HUES48 (cell line): ENCODE measurements around the gene SAMD4A.

Experiments used
- H3K27ac ChIP-seq: one replicate; pipeline ENCODE4 v1.7.0; 2013; ENCODE audit warnings: low read depth, low read length, inconsistent platforms
- H3K27me3 ChIP-seq: 2 replicates; pipeline ENCODE4 v1.6.1; 2013; ENCODE audit warnings: mild to moderate bottlenecking, low read length; ENCODE audit not compliant: control insufficient read depth, insufficient read depth
- H3K36me3 ChIP-seq: 2 replicates; pipeline ENCODE4 v1.6.1; 2013; ENCODE audit warnings: low read length; ENCODE audit not compliant: control insufficient read depth, insufficient read depth
- H3K4me1 ChIP-seq: 2 replicates; pipeline ENCODE4 v1.6.1; 2013; ENCODE audit warnings: mild to moderate bottlenecking, low read length; ENCODE audit not compliant: control insufficient read depth, insufficient read depth
- H3K4me3 ChIP-seq: 2 replicates; pipeline ENCODE4 v1.5.1; 2013; ENCODE audit warnings: mild to moderate bottlenecking, low read depth, low read length
- H3K9ac ChIP-seq: 2 replicates; pipeline ENCODE4 v1.6.1; 2013; ENCODE audit warnings: mild to moderate bottlenecking, low read depth, low read length, moderate library complexity
- H3K9me3 ChIP-seq: 2 replicates; pipeline ENCODE4 v1.6.1; 2013; ENCODE audit warnings: low read length; ENCODE audit not compliant: control insufficient read depth, insufficient read depth

SAMD4A gene

DNA sequence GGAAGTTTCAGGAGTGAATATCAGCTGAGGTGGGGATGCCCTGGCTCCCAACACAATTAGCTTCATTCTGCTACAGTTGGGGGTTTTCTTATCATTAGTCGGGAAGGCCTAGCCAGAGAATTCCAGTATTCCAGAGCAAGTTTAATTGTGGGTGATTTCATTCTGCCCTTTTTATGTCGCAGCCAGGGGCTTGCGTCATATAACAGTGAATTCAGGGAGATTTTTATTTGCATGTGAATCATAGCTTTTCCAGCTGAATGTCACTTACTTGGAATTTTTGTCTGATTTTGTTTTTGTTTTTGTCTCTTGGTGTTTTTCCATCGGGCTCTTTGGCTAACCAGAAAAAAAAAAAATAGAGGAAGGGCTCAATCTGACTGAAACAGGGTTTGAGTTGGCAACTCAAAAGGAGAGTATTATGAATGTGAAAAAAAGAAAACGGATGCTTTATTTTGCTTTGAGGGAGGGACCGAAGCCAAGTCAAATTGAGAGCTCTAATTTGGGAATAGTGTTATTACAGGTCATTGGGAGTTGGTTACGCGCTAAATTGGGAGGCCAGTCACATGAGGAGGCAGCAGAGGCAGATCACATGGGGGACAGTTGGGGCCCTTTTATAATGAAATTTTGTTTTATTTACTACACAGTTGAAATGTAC, 119.4 kb downstream of the SAMD4A start:
- H3K9ac ChIP-seq, result no peak overlapping the region
- no peak overlapping the region for H3K27ac ChIP-seq
- H3K27me3 ChIP-seq, result no peaks in the 10 kb centered on the region
- H3K36me3 ChIP-seq, result no peaks in the 10 kb centered on the region
- H3K4me1 ChIP-seq, result peaks cover 31% of the 10 kb centered on the region
- no peaks in the 10 kb centered on the region for H3K9me3 ChIP-seq
- H3K4me3 ChIP-seq, result no peak overlapping the region

- H3K9me3 ChIP-seq, result no peaks in the 10 kb centered on the region
- no peak overlapping the region for H3K9ac ChIP-seq
- H3K36me3 ChIP-seq, result no peaks in the 10 kb centered on the region
- no peaks in the 10 kb centered on the region for H3K27me3 ChIP-seq
- H3K27ac ChIP-seq, result no peak overlapping the region
- peaks cover 31% of the 10 kb centered on the region for H3K4me1 ChIP-seq
- H3K4me3 ChIP-seq, result no peak overlapping the region
These were observed 120.2 kb downstream of the SAMD4A start for GRCh38 chr14:54686871-54687749.

DNA sequence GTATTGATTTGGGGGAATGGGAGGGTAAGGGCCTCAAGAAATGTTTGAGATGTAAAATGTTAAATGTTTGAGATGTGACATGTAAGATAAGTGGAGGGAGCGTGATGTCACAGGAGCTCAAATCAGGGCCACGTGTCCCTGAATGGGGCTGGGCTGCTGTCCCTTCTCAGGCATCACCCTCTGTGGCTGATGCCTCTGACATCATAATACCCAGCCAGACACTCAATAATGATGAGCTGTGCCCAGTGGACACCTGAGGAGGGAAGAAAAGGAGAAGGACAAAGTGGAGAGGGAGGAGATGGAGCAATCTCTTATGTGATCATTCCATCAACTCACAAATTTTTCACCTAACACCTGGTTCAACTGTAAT, 120.8 kb downstream of the SAMD4A start:
- Histone ChIP-seq H3K27ac (no peak overlapping the region), H3K9me3 (no peaks in the 10 kb centered on the region), H3K27me3 (no peaks in the 10 kb centered on the region), H3K4me1 (peaks cover 31% of the 10 kb centered on the region), H3K4me3 (no peak overlapping the region), H3K36me3 (no peaks in the 10 kb centered on the region), H3K9ac (no peak overlapping the region)

DNA sequence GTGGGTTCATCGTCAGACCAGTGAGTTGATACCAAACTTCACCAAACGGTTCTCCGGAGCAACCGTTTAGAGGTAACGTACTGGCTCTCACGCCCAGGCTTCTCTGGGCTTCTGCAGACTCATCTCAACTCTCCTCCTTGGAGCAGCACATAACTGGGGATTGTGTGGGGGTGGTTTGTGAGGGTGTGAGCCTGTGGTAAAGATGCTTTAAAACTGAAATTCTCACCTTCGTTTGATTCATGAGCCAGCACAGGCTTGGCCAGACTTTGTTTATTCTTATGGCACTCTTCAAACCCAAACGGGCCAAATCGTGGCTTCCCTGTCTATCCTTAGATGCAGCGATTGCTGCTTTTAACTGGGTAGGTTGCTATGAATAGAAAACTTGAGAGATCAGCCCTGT, 121.3 kb downstream of the SAMD4A start:
- no peaks in the 10 kb centered on the region for H3K9me3 ChIP-seq
- H3K27ac ChIP-seq, result no peak overlapping the region
- no peak overlapping the region for H3K9ac ChIP-seq
- H3K4me1 ChIP-seq, result peaks cover 31% of the 10 kb centered on the region
- no peak overlapping the region for H3K4me3 ChIP-seq
- H3K27me3 ChIP-seq, result no peaks in the 10 kb centered on the region
- no peaks in the 10 kb centered on the region for H3K36me3 ChIP-seq

DNA sequence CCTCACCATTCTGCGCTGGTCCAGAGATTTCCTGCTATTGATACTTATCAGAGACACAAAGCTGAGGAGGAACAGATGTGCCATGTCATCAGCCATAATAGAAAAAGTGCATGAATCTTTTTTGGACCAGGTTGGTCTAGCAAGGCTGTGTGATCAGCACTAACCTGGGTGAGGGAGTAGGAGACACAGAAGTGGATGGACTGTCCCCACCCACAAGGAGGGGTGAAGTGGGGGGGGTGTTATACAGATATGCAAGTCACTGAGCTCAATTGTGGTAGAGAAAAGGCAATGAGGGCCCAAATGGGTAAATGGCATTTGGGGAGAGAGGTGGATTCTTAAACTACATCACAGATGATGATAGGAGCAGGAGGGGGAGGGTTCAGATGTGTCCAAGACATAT, 123.0 kb downstream of the SAMD4A start:
- Histone ChIP-seq H3K4me1 (peaks cover 15% of the 10 kb centered on the region), H3K9ac (no peak overlapping the region), H3K9me3 (no peaks in the 10 kb centered on the region), H3K36me3 (no peaks in the 10 kb centered on the region), H3K27ac (no peak overlapping the region), H3K4me3 (no peak overlapping the region), H3K27me3 (no peaks in the 10 kb centered on the region)

DNA sequence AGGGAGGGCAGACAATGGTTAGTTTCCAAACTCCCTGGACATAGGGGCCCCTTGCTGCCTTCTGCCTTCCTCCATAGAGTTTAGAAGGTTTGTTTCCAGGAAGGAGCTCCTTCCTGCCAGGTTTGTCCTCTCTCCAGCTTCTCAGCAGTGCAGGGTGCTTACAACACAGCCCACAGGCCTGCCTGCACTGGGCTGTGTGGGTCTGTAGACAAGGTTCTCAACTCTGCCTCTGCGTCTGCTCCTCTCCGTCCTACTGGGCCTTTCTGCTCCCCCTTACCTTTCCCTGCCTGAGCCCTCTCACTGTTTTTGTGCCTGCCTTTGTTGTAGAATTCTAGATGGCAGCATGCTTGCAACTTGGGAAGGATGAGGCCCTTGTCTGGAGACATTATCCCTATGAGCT, 124.0 kb downstream of the SAMD4A start:
- Histone ChIP-seq H3K4me1 (peaks cover 7% of the 10 kb centered on the region; the same call in 1 of the 2 replicates), H3K9me3 (no peaks in the 10 kb centered on the region), H3K4me3 (no peak overlapping the region), H3K27me3 (no peaks in the 10 kb centered on the region), H3K27ac (peak overlapping the region; percentile 40), H3K9ac (no peak overlapping the region), H3K36me3 (no peaks in the 10 kb centered on the region)

- H3K9ac ChIP-seq, result no peak overlapping the region
These were observed 124.8 kb downstream of the SAMD4A start for GRCh38 chr14:54691525-54692283.

DNA sequence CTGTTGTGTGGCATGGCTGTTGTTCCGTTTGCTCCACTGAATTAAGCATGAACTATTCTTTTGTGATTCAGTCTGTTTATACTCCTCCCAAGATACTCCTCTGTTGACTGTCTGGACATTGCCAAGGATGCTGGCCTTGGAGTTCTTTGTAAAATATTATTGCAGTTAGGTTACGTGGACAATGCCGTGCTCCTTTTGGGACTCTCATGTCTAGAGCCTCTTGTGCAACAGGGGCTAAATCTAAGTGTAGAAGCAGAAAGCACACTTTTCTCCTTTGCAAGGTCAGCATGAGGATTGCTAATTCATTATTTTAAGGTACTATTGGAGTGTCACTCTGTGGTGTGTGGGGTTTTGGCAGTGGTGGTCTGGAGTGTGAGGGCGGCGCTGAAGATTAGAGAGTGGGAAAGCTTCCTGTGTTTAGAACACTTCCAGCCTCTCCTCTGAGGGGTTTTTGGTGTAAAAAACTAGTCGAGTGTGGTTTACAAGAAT, 125.4 kb downstream of the SAMD4A start:
- H3K9ac ChIP-seq, result no peak overlapping the region
- no peak overlapping the region for H3K4me3 ChIP-seq
- H3K9me3 ChIP-seq, result no peaks in the 10 kb centered on the region
- H3K27me3 ChIP-seq, result no peaks in the 10 kb centered on the region
- H3K4me1 ChIP-seq, result no peaks in the 10 kb centered on the region; the same call in 1 of the 2 replicates
- H3K36me3 ChIP-seq, result no peaks in the 10 kb centered on the region
- no peak overlapping the region for H3K27ac ChIP-seq

More at GRCh38 chr14:54691525-54692283, 124.8 kb downstream of the SAMD4A start:
- Histone ChIP-seq H3K9me3 (no peaks in the 10 kb centered on the region), H3K4me3 (no peak overlapping the region), H3K4me1 (no peaks in the 10 kb centered on the region; the same call in 1 of the 2 replicates), H3K27me3 (no peaks in the 10 kb centered on the region), H3K27ac (peak overlapping the region; percentile 40), H3K36me3 (no peaks in the 10 kb centered on the region)

- H3K4me1 ChIP-seq, result peaks cover 4% of the 10 kb centered on the region; the same call in 1 of the 2 replicates
- no peaks in the 10 kb centered on the region for H3K9me3 ChIP-seq
- no peak overlapping the region for H3K27ac ChIP-seq
- no peaks in the 10 kb centered on the region for H3K36me3 ChIP-seq
- H3K9ac ChIP-seq, result no peak overlapping the region
- H3K4me3 ChIP-seq, result no peak overlapping the region
- no peaks in the 10 kb centered on the region for H3K27me3 ChIP-seq
These were observed 126.8 kb downstream of the SAMD4A start for GRCh38 chr14:54693761-54694160.

- Histone ChIP-seq H3K9me3 (no peaks in the 10 kb centered on the region), H3K27ac (no peak overlapping the region)
These were observed 128.3 kb downstream of the SAMD4A start for GRCh38 chr14:54695196-54695595.

More at GRCh38 chr14:54695196-54695595, 128.3 kb downstream of the SAMD4A start:
- peaks cover 9% of the 10 kb centered on the region; the same call in 1 of the 2 replicates for H3K4me1 ChIP-seq
- H3K4me3 ChIP-seq, result no peak overlapping the region
- no peak overlapping the region for H3K9ac ChIP-seq
- H3K27me3 ChIP-seq, result no peaks in the 10 kb centered on the region
- no peaks in the 10 kb centered on the region for H3K36me3 ChIP-seq
